Trophoblast cell (in vitro differentiated cells and primary cell): Measurements from ENCODE around the gene RAB27B.

Experiments used
- DNase-seq, 2 donors: peaks; one replicate each; pipeline ENCODE4 v3.0.0-alpha.2; 2016
- H2AFZ ChIP-seq: 2 replicates; pipeline ENCODE4 v1.6.1; 2013; ENCODE audit warnings: low read length, moderate library complexity, mild to moderate bottlenecking; ENCODE audit not compliant: insufficient read depth, poor library complexity
- H2AK5ac ChIP-seq: 2 replicates; pipeline ENCODE4 v1.6.1; 2013; ENCODE audit warnings: mild to moderate bottlenecking, low read length
- H2BK120ac ChIP-seq: 2 replicates; pipeline ENCODE4 v1.6.1; 2013; ENCODE audit warnings: low read length, mild to moderate bottlenecking, moderate library complexity; ENCODE audit not compliant: insufficient read depth, poor library complexity
- H2BK12ac ChIP-seq: 2 replicates; pipeline ENCODE4 v1.6.1; 2013; ENCODE audit warnings: mild to moderate bottlenecking, low read length, moderate library complexity
- H2BK5ac ChIP-seq: 2 replicates; pipeline ENCODE4 v1.6.1; 2013; ENCODE audit warnings: low read length, low read depth, moderate library complexity, mild to moderate bottlenecking; ENCODE audit not compliant: poor library complexity
- H3K14ac ChIP-seq: 2 replicates; pipeline ENCODE4 v1.6.1; 2013; ENCODE audit warnings: mild to moderate bottlenecking, low read length
- H3K18ac ChIP-seq: 2 replicates; pipeline ENCODE4 v1.6.1; 2013; ENCODE audit warnings: mild to moderate bottlenecking, low read length
- H3K23ac ChIP-seq: 2 replicates; pipeline ENCODE4 v1.6.1; 2013; ENCODE audit warnings: low read length
- H3K27ac ChIP-seq: 2 replicates; pipeline ENCODE4 v1.5.1; 2013; ENCODE audit warnings: low read depth, mild to moderate bottlenecking, inconsistent platforms, low read length, moderate library complexity
- H3K27me3 ChIP-seq: 2 replicates; pipeline ENCODE4 v1.6.1; 2013; ENCODE audit warnings: inconsistent platforms, mild to moderate bottlenecking, low read length, moderate library complexity; ENCODE audit not compliant: insufficient read depth
- H3K36me3 ChIP-seq, 2 experiments: 1 replicate in 1 of 2; 2 replicates in 1 of 2; pipeline ENCODE4 v1.6.1; 2013; ENCODE audit warnings: low read length in 2 of 2, mild to moderate bottlenecking in 2 of 2, moderate library complexity in 1 of 2; ENCODE audit not compliant: insufficient read depth in 2 of 2, control insufficient read depth in 1 of 2
- H3K4ac ChIP-seq: 2 replicates; pipeline ENCODE4 v1.6.1; 2013; ENCODE audit warnings: low read depth, mild to moderate bottlenecking, low read length, moderate library complexity
- H3K4me1 ChIP-seq, 2 experiments: 1 replicate in 1 of 2; 2 replicates in 1 of 2; pipeline ENCODE4 v1.6.1; 2013; ENCODE audit warnings: low read length in 2 of 2, mild to moderate bottlenecking in 2 of 2, moderate library complexity in 1 of 2; ENCODE audit not compliant: insufficient read depth in 2 of 2, control insufficient read depth in 1 of 2
- H3K4me2 ChIP-seq: 2 replicates; pipeline ENCODE4 v1.6.1; 2013; ENCODE audit warnings: inconsistent platforms, mild to moderate bottlenecking, low read length, moderate library complexity
- H3K4me3 ChIP-seq: 2 replicates; pipeline ENCODE4 v1.5.1; 2013; ENCODE audit warnings: mild to moderate bottlenecking, low read depth, low read length, inconsistent platforms
- H3K79me1 ChIP-seq: one replicate; pipeline ENCODE4 v1.6.1; 2013; ENCODE audit warnings: low read length
- H3K79me2 ChIP-seq: 2 replicates; pipeline ENCODE4 v1.6.1; 2013; ENCODE audit warnings: low read length, mild to moderate bottlenecking; ENCODE audit not compliant: control insufficient read depth, insufficient read depth, poor library complexity
- H3K9ac ChIP-seq: 2 replicates; pipeline ENCODE4 v1.6.1; 2013; ENCODE audit warnings: mild to moderate bottlenecking, low read length
- H3K9me3 ChIP-seq: 2 replicates; pipeline ENCODE4 v1.6.1; 2013; ENCODE audit warnings: low read depth, mild to moderate bottlenecking, control low read depth, inconsistent platforms, low read length; ENCODE audit not compliant: insufficient read depth
- H4K12ac ChIP-seq: 2 replicates; pipeline ENCODE4 v1.6.1; 2013; ENCODE audit warnings: low read depth, mild to moderate bottlenecking, low read length, moderate library complexity
- H4K8ac ChIP-seq: 2 replicates; pipeline ENCODE4 v1.6.1; 2013; ENCODE audit warnings: low read depth, mild to moderate bottlenecking, low read length, moderate library complexity
- H4K91ac ChIP-seq: one replicate; pipeline ENCODE4 v1.6.1; 2013; ENCODE audit warnings: low read depth, mild to moderate bottlenecking, low read length, moderate library complexity
- WGBS: extraction: QIAGEN DNeasy Blood & Tissue Kit; methylation state at CpG from one replicate; pipeline ENCODE4 v1.1.7; 2013; ENCODE audit warnings: missing lambda C conversion rate; ENCODE audit not compliant: insufficient read length, insufficient coverage; ENCODE audit errors: extremely low coverage; 5-methylcytosine and 5-hydroxymethylcytosine counted together

Gene RAB27B

DNA sequence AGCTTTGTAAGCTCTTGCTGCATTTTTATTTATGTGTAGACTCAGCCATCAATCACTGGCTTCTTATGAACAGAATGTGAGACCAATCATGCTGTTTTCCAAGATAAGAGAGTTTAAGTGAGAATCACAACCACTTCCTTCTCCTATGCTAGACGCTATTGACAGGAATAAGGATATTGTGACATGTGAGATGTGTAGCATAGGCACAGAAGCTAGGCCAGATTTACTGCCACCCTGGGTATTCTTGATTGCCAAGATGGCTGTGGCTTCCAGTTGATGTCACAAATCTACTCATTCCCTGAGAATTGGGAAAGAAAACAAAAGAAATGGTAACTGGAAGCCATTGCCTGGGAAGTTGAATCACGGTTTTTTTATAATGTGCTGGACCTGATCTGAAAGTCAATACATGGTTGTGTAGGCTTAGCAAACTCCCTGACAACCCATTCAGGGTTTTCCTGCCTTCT, 49.9 kb downstream of the RAB27B start:
- H3K27ac ChIP-seq, result no peak overlapping the region
- no peak overlapping the region for H2AFZ ChIP-seq
- WGBS, result no CpG with 5 or more reads among the region's 2 CpGs
- H3K23ac ChIP-seq, result no peak overlapping the region
- no peaks in the 10 kb centered on the region for H3K9me3 ChIP-seq
- H3K4me3 ChIP-seq, result no peak overlapping the region
- no peak overlapping the region for H4K91ac ChIP-seq
- H3K18ac ChIP-seq, result no peak overlapping the region
- H3K36me3 ChIP-seq, result no peaks in the 10 kb centered on the region
- no peak overlapping the region for H2BK120ac ChIP-seq
- no peak overlapping the region for H3K9ac ChIP-seq
- no peaks in the 10 kb centered on the region for H3K27me3 ChIP-seq
- no peak overlapping the region for H2BK5ac ChIP-seq
- H3K14ac ChIP-seq, result no peak overlapping the region
- H4K8ac ChIP-seq, result no peak overlapping the region
- peaks cover 0 to 10% of the 10 kb centered on the region in 2 experiments for H3K4me1 ChIP-seq
- no peak overlapping the region for H3K4me2 ChIP-seq
- no peak overlapping the region for H3K4ac ChIP-seq
- no peaks in the 10 kb centered on the region for H3K79me1 ChIP-seq
- H4K12ac ChIP-seq, result no peak overlapping the region
- peak overlapping the region; percentile 60 for H2BK12ac ChIP-seq
- DNase-seq, result no peak
- no peak overlapping the region for H2AK5ac ChIP-seq
- no peaks in the 10 kb centered on the region for H3K79me2 ChIP-seq

DNA sequence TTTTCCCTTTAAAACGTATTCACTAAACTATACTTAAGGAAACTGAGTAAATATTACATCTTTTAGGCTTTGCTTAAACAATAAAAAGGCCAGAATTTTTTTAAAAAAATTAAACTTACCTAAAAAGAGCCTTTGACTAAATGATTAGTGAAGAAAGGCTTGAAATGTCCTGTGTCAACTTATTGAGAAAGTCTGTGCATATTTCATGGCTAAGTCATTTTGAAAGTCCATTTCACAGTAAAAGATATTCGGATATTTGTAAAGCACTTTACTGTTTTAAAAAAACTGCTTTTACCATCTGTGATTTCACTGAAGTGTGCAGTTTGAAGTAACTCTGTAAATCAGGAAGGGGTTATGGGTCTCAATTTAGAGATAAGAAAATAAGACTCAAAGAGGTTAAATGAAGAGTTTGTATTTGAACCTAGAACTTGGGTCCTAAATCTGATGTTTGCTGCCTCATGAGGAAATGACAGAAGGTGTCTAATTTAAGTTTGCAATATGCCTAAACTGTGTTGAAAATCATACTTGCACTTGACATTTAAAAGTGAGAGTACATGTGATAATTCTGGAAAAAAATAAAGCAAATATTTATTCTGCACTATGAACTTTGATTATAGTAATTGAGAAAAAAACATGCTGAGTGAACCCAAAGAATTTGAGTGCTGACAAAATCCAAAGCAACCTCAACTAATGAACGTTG, 50.5 kb downstream of the RAB27B start:
- Histone ChIP-seq H2AFZ (no peak overlapping the region), H2BK12ac (no peak overlapping the region), H3K9ac (no peak overlapping the region), H3K9me3 (no peaks in the 10 kb centered on the region), H3K27me3 (no peaks in the 10 kb centered on the region), H3K23ac (no peak overlapping the region), H3K4me1 (peaks cover 0 to 10% of the 10 kb centered on the region in 2 experiments), H4K12ac (no peak overlapping the region), H3K4me3 (no peak overlapping the region), H4K91ac (no peak overlapping the region), H3K27ac (no peak overlapping the region), H2AK5ac (no peak overlapping the region), H3K36me3 (no peaks in the 10 kb centered on the region), H2BK5ac (no peak overlapping the region), H3K79me1 (no peaks in the 10 kb centered on the region), H3K4ac (no peak overlapping the region), H2BK120ac (no peak overlapping the region), H3K4me2 (no peak overlapping the region), H3K14ac (no peak overlapping the region), H4K8ac (no peak overlapping the region), H3K79me2 (no peaks in the 10 kb centered on the region), H3K18ac (no peak overlapping the region)
- WGBS, result no CpG with 5 or more reads among the region's 3 CpGs
- peak in 1 of 2 donors; percentile 67 for DNase-seq

DNA sequence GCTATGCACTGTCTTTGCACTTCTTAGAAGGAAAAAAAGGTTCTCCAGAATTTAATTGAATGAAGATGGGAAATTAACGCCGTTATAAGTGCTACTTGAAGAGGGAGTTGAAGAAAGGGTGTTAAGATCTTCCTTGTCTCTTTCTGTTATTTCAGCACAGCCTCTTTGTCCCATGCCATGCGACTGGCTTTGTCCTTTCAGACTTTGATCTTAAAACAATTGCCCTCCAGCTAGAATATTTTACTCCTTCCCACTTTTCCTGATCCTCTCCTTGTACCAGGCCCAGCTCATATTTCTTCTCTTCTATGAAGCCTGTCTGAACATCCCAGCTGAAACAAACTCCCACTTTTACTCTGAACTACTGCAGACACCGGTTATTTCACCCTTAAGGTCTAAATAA, 51.4 kb downstream of the RAB27B start:
- H2AFZ ChIP-seq, result no peak overlapping the region
- no peak overlapping the region for H4K91ac ChIP-seq
- H3K4me3 ChIP-seq, result no peak overlapping the region
- no peak overlapping the region for H3K14ac ChIP-seq
- no peaks in the 10 kb centered on the region for H3K36me3 ChIP-seq
- H3K18ac ChIP-seq, result no peak overlapping the region
- H2BK120ac ChIP-seq, result no peak overlapping the region
- H2BK5ac ChIP-seq, result no peak overlapping the region
- H3K27ac ChIP-seq, result no peak overlapping the region
- no peaks in the 10 kb centered on the region for H3K79me2 ChIP-seq
- H3K4me2 ChIP-seq, result no peak overlapping the region
- no peak overlapping the region for H4K8ac ChIP-seq
- DNase-seq, result peak in 1 of 2 donors; percentile 54
- H3K4me1 ChIP-seq, result peaks cover 0 to 10% of the 10 kb centered on the region in 2 experiments
- no peaks in the 10 kb centered on the region for H3K27me3 ChIP-seq
- H2AK5ac ChIP-seq, result no peak overlapping the region
- whole genome bisulfite sequencing, result no CpG with 5 or more reads among the region's 4 CpGs
- no peak overlapping the region for H3K4ac ChIP-seq
- H3K9ac ChIP-seq, result no peak overlapping the region
- H3K9me3 ChIP-seq, result no peaks in the 10 kb centered on the region
- no peak overlapping the region for H3K23ac ChIP-seq
- H4K12ac ChIP-seq, result no peak overlapping the region
- no peak overlapping the region for H2BK12ac ChIP-seq
- H3K79me1 ChIP-seq, result no peaks in the 10 kb centered on the region

DNA sequence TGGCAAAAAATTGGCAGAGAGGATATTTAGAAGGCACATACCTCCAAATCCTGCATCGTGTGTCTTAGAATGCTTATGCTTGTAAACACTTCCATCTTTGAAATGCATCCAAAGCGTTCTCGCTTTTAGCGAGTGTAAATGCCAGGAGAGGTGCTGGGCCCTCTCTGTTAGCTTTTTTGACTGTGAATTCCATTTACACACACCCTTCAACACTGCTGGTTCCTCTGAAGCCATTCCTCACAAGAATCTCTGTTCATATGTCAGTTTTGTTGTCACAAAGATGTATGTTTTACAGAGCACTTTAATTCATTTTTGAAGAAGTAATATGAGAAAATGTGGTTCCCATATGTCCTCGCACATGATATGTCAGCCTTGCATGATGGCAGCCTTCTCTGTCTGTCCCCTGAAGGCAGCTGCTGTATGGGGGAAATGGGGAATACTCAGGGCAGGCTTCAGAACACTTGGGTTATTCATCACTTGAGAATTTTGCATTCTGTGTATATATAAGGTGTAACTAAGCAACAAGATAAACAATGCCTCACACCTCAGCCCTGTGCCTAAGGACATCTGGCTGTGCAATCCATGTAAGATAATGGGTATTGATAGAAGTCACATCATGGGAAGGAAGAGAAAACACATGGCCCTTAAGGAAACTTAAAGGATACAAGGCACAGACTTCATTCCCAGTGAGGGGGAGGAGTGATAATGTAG, 52.3 kb downstream of the RAB27B start:
- H4K8ac ChIP-seq, result no peak overlapping the region
- H3K9ac ChIP-seq, result no peak overlapping the region
- no peak overlapping the region for H3K4me2 ChIP-seq
- H4K12ac ChIP-seq, result no peak overlapping the region
- H2BK12ac ChIP-seq, result no peak overlapping the region
- no peak overlapping the region for H2BK5ac ChIP-seq
- H2AFZ ChIP-seq, result no peak overlapping the region
- no peak overlapping the region for H4K91ac ChIP-seq
- no peaks in the 10 kb centered on the region for H3K9me3 ChIP-seq
- peak overlapping the region; percentile 22 for H3K27ac ChIP-seq
- no peak overlapping the region for H3K23ac ChIP-seq
- no peaks in the 10 kb centered on the region for H3K36me3 ChIP-seq
- no peaks in the 10 kb centered on the region for H3K79me2 ChIP-seq
- H3K18ac ChIP-seq, result no peak overlapping the region
- no peaks in the 10 kb centered on the region for H3K27me3 ChIP-seq
- no peak overlapping the region for H2BK120ac ChIP-seq
- H3K4me1 ChIP-seq, result peaks cover 0 to 10% of the 10 kb centered on the region in 2 experiments
- H3K79me1 ChIP-seq, result no peaks in the 10 kb centered on the region
- no peak overlapping the region for H3K4me3 ChIP-seq
- H3K4ac ChIP-seq, result no peak overlapping the region
- no peak overlapping the region for H3K14ac ChIP-seq
- no CpG with 5 or more reads among the region's 5 CpGs for WGBS
- no peak overlapping the region for H2AK5ac ChIP-seq
- peak; percentile 89 to 97 for DNase-seq
